Uterus (tissue), 2 donors: ENCODE results near the gene PGC.
A peak's percentile ranks its signal among the peaks of the same experiment; 100 is the strongest.

Experiments used
- POLR2A ChIP-seq, 2 donors: fragments of 450-650 bp; IDR thresholded peaks; one replicate each; pipeline ENCODE4 v1.6.1; 2016; ENCODE audit warnings: antibody characterized with exemption in 2 of 2, mild to moderate bottlenecking in 1 of 2, moderate library complexity in 1 of 2
- TF ChIP-seq, protein P1 (sequence below), 4 experiments: fragments of 200-600 bp in 2 of 4; fragments of 450-650 bp in 2 of 4; sonication (generic) in 2 of 4; IDR thresholded peaks; one replicate each; pipeline ENCODE4 v1.5.1; 2016 to 2019; ENCODE audit warnings: antibody characterized with exemption in 4 of 4, mild to moderate bottlenecking in 2 of 4, moderate library complexity in 1 of 4

DNA sequence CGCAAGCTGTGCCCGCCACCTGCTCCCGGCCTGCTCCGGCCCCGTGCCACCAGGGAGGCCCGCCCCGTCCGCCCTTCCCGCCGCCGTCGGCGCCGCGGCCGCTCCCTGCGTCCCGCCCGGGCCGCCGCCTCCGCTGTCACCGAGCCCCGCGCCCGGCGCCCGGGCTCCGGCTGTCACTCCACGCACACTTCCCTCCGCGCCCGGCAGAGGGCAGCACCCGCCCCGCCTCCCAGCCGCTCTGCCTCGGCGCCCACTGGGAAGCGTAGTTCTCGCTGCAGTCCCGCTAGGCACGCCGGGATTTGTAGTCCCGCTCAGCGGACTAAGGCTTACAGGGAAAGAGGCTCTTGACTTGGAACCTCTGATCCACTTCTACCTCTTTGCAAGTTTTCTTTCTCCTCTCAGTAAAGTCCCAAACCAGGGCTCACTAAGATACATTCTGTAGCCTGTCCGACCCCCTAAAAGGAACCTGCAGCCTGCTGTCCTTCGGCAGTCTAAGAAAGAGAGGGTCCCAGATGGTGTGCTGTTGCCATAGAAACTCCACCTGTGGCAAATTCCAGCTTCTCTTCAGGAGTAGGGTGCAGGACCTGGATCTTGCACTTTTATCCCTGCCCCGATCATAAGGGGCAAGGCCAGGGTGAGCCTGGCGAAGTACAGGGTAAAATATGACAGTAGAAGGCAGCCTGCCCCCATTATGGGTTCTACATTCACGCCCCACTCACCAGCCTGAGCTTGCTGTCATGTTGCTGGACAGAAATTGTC lies 11.6 kb downstream of the PGC start, which contains the start of gene TFEB:
- TF ChIP-seq, protein P1, sequence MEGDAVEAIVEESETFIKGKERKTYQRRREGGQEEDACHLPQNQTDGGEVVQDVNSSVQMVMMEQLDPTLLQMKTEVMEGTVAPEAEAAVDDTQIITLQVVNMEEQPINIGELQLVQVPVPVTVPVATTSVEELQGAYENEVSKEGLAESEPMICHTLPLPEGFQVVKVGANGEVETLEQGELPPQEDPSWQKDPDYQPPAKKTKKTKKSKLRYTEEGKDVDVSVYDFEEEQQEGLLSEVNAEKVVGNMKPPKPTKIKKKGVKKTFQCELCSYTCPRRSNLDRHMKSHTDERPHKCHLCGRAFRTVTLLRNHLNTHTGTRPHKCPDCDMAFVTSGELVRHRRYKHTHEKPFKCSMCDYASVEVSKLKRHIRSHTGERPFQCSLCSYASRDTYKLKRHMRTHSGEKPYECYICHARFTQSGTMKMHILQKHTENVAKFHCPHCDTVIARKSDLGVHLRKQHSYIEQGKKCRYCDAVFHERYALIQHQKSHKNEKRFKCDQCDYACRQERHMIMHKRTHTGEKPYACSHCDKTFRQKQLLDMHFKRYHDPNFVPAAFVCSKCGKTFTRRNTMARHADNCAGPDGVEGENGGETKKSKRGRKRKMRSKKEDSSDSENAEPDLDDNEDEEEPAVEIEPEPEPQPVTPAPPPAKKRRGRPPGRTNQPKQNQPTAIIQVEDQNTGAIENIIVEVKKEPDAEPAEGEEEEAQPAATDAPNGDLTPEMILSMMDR (IDR thresholded peaks at IDR 0.05): peak; percentile 82 to 99 (median 96)
- peak; percentile 79 to 84 for TF ChIP-seq POLR2A (IDR thresholded peaks at IDR 0.05)
